HG02885 (cell line): Measurements from ENCODE around the gene DIPK1B.
"Not testable (repeated sequence)": the region's sequence is repeated elsewhere in the genome, so short reads cannot be mapped to it uniquely, and the experiment has no call there.

ENCODE experiments used
- ATAC-seq: cut with Tn5 transposase; IDR thresholded peaks from one replicate; pipeline ENCODE4 v1.9.1; 2021; ENCODE audit warnings: mild to moderate bottlenecking; ENCODE audit not compliant: unreplicated experiment, poor library complexity

The DIPK1B gene

DNA sequence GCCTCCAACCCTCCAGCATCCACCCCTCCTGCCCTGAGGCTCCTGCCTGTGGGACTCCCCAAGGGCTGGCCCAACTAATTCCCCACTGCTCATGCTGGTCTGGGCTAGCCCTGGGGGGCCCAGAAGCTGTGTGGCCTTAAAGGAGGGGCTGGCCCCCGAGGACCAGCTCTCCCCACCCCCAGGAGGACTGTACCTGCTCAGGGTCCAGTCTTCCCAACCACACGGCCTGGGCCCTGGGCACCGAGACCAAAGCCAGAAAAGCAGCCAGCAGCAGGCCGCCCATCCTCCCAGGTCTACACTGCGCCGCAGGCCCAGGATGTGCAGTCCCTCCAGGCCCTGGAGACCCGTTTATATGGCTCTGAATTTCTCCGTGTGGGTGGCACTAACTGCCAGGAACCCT is 35.8 kb downstream of the DIPK1B start, which contains the start of gene LCN6:
TSS of gene LCN6 (minus strand) at position 325 of the 400 bp plus-strand sequence. CDS start at position 283, 42 bp downstream.
- ATAC-seq, result no peak

DNA sequence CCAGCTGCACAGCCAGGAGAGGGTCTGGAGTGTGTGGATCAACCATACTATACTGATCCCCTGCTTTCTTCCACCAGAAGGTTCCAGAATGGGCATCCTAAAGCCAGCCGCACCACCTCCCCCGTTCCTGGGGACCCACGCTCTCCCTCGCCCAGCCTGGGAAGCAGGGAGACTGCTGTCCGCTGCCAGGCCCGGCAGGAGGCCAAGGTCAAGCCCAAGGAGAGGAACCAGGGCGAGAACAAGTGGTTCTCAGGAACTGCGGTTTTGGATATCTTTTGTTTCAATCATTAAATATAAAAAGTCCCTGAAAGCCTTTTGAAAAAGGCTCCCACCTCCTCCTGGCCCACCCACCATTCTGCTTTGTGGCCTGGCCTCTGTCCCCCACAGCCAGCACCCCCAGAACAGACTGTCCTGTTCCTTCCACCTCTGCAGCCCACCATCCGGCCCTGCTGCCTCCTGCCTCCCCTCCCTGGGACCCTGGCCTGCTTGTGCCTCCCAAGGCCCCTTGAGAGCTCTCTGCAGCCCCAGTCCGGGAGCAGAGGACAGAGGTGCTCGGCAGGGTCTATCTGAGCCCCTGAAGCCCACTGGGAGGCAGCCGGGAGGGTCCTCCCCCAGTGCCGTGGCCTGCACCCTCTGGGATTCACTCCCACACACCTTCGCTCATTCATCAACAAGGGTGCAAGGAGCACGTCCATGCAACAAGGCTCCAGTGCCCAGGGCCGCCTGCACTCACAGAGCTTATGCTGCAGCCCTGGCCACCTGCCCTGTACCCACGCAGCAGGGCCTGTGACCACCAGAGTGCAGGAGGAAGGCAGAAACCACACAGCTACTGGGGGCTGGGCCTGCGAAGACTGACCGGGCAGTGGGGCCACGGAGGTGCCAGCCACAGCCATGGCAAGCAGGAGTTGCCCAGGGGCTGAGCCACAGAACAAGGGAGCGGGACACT is 36.6 kb downstream of the DIPK1B start:
- no peak for ATAC-seq

DNA sequence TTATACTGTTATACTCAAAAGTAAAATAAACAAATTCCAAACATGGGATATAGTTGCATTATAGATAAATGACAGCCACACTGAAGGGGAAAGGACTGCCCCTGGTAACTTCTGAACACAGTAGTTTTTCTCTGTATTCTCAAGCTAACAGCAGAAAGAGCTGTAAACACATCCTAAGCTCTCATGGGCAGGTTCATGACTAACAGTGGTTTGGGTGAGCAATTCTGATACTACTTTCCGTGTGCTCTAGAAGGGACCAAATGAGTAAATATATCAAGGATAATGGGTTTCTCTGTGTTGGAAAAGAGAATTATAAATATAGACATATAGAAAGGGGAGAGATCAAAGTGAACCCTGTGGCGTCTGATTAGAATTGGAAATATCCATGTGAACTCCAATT is 38.2 kb downstream of the DIPK1B start:
- ATAC-seq, result no peak

DNA sequence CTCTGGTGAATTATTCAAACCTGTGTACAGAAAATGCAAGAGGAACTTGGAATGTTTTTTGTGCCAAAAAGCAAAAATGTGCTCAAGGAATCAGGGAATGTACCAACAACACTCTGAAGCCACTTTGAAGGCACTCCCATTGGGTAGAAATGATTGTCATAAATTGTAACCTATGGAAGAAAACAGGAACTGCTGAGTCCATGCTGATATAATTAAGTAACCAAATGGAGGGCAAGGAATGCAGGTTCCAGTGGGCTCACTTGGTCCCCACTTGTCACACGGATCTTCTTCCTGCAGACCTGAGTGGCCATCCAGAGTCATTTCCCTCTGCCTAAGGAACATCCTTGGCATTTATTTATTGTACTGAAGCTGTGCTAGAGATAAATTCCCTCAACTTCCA is 38.9 kb downstream of the DIPK1B start:
- ATAC-seq, result no peak

DNA sequence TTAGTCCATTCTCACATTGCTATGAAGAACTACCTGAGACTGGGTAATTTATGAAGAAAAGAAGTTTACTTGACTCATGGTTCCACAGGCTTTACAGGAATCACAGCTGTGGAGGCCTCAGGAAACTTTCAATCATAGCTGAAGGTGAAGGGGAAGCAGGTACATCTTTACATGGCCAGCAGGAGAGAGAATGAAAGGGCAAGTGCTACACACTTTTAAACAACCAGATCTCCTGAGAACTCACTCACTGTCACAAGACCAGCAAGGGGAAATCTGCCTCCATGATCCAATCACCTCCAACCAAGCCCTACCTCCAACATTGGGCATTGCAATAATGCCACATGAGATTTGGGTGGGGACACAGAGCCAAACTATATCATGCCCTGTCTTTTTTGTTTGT is 39.4 kb downstream of the DIPK1B start:
- ATAC-seq, result no peak

DNA sequence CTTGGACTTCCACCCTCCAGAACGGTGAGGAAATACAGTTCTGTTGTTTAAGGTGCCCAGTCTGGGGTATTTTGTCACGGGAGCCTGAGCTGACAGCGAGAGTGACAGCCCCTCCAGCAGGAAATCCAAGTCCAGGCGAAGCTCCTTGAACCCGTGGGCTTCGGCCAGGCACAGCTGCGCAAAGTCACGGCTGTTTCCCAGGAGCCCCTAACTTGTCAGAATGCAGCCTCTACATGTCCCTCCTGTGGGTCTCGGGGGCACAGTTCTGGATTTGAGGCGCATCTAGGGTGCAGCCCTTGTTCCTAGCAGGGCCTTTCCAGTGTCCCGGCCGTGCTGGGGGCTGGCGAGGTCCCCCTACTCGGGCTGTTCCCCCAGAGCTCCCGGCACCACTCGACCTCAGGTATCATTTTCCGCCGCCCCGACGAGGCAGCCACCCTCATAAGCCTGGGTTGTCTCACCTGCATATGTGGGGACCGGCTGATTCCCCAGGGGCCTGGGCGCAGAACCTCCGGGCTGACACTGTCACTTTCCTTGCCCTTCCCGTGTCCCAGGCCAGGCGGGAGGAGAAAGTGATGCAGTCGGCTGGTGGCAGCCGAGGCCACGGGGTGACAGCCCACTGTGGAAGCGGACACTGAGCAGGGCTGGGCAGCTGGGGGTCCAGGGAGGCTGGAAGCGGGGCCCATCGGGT is 41.1 kb downstream of the DIPK1B start:
- no peak for ATAC-seq

DNA sequence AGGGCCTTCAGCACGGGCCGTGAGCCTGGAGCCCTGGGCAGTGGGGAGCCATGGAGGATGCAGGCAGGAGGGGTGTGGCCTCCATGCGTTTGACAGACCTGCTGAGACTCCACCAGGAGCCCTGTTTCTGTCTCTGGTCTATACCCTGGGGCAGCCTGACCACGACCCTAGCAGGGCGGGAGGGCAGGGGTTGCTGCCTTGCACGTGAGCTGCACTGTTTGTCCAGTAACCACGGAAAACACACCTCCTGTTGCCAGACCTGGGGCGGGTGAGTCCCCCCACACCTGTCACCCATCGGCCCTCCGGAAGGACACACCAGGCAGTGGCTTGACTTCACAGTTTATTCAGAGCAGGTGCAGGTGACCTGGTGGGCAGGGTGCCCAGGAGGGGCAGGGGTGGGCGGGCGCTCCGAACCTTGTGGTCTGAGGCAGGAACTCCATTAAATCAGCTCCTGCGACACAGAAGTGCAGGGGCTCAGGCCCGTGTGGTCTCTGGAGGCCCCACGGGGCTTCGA is 41.7 kb downstream of the DIPK1B start:
- no peak for ATAC-seq

DNA sequence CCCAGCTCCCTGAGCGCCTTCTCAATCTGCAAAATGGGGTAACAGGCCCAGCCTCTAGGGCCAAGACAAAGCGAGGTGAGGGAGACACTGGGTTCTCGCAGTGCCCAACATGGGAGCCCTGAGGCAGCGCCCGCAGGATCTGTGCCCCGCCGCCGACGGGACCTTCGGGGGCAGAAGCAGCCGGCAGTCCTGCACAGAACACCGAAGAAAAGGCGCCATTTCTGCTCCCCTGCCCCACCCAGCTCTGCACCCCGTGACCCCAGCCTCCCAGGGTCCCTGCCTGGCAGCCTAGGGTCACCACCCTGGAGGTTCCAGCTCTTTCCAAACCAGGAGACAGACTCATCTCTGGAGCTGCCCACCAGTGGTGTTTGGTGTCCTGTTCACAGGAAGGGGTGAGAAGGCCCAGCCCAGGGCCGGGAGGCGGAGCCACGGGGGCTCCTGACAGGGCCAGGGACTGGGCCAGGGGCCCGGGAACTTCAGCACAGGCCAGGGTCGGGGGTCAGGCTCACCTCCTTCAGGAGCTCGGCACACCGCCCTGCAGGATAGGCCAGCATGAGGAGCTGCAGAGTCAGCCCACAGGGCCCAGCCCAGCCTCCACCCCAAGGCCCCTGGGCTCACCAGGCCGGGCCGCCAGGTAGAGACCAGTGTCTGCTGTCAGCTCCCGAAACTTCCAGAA is 42.4 kb downstream of the DIPK1B start:
- no peak for ATAC-seq

DNA sequence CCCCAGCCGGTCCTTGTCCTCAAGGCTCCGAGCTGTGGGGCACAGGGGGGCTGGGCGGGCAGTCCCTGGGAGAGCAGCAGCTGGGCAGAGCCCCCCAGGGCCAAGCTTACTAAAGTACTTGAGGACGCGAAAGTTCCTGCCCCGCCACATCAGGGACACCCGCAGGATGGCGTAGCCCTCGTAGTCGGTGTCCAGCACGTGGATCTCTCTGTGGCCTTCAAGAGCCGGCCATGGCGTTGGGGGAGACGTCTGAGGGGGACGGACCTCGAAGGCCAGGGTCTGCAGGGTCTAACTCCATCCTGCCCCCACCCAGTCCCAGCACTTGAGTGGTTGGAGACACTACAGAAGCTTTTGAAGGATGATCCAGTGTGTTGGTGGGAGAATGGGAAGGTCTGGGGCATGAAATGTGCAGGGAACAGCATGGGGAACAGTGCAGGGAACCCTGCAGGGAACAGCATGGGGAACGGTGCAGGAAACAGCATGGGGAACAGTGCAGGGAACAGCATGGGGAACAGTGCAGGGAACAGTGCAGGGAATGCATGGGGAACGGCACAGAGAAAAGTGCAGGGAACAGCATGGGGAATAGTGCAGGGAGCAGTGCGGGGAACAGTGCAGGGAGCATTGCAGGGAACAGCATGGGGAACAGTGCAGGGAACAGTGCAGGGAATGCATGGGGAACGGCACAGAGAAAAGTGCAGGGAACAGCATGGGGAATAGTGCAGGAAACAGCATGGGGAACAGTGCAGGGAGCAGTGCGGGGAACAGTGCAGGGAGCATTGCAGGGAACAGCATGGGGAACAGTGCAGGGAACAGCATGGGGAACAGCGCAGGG is 43.1 kb downstream of the DIPK1B start:
- ATAC-seq, result not testable (repeated sequence)

DNA sequence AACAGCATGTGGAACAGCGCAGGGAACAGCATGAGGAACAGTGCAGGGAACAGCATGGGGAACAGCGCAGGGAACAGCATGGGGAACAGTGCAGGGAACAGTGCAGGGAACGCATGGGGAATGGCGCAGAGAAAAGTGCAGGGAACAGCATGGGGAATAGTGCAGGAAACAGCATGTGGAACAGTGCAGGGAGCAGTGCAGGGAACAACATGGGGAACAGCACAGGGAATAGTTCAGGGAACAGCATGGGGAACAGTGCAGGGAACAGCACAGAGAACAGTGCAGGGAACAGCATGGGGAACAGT is 43.7 kb downstream of the DIPK1B start:
- no peak for ATAC-seq

DNA sequence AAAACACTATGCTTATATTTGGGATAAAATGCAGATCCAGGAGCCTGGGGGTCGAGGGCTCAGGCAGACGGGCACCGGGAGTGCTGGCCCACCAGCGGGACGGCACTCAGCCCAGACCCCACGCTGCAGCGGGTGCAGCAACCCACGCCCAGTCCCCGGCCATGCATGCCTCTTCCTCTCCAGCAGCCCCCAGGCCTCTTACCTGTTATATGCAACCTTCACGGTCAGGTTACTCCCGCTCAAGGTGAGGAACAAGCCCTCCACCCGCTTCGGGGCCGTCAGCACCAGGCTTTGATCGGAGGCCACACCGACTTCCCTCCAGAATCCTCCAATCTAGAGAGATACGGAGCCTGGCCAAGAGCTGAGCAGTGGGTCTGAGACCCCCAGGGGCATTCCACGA is 44.5 kb downstream of the DIPK1B start:
- ATAC-seq, result no peak

DNA sequence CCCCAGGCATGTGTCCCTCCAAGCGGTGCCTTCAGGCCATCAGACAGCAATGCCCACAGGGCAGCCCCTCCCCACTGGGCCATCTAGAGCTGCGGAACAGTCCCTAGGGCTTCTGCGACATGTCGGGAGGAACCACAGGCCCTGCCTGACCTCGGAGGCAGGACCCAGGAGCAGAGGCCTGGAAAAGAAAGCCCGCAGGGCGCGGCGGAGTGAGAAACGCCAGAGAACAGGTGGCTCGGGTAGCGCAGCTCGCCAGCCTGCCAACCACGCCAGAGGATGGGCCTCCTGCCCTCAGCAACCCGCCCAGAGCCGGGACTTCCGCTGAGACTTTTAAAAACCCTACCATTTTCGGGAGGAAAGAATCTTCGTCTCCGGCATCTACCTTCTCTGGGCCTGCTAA is 45.0 kb downstream of the DIPK1B start:
- no peak for ATAC-seq

DNA sequence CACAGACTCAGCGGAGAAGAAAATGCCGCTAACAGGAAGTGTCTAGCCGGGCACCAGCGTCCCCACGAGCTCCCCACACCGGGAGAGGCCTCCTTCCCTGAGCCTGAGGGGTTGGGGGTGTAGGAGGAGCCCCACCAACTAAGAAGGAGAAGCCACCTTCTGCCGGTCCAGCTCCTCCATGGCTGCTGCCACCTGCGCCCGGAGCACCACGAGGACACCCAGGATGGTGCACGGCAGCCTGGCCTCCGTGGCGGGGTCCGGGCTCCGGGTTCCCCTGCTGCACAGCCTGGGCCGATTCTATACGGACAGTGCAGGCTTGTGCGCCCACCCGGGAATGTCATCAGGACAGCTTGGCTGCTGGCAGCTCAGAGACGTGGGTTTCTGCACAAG is 45.4 kb downstream of the DIPK1B start:
- ATAC-seq, result no peak

DNA sequence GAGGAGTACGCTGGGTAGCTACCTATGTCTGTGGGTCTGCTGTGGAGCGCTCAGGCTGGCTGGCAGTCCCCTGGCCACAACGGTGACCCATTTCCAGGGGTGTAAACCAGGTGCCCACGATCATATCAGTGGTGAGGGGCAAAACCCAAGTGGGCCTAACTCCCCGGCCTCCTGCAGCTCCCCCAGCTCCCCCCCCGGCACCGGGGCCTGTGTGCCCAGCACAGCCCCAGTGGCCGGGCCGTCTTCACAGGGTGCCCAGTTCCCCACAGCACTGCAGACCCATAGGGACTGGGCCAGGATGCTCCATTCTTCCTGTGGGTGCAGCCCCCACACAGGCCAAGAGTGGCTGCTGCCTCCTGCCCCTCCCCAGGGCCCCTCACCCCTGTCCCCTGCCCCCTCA is 46.6 kb downstream of the DIPK1B start:
- ATAC-seq, result no peak

DNA sequence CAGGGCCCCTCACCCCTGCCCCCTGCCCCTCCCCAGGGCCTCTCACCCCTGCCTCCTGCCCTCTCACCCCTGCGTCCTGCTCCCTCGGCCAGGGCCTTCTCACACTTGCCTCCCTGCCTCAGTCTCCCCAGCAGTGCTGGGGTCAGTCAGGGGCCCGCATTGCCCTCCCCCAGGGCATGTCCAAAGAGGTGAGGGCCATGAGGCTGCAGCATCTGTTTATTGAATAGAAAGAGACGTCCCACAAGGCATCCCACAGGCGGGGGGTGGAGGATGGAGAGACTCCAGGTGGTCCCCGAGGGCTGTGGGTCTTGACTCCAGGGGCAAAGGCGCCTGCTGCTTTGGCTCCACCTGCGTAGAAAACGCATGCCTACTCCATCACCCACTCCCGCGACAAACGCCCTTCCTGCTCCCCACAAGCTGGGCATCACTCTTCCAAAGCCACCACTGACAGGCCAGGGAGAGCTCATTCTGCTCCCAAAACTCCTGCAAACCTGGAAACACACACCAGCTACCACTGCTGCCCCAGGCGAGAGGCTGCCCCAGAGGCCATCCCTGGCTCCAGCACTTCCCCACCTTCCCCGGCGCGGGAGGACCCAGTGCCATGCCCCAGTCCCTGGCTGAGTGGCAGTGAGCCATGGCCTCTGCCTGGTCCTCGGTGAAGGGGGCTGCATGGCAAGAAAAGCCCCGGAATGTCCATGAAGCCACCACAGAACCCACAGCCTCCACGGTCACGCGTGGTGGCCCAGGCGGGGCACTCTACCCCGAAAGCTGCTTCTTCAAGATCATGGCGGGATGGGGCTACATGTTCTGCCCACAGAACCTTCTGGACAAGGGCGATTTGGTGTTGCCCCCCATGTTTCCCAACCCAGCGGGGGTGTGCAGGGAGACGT is 47.3 kb downstream of the DIPK1B start:
- ATAC-seq, result no peak

DNA sequence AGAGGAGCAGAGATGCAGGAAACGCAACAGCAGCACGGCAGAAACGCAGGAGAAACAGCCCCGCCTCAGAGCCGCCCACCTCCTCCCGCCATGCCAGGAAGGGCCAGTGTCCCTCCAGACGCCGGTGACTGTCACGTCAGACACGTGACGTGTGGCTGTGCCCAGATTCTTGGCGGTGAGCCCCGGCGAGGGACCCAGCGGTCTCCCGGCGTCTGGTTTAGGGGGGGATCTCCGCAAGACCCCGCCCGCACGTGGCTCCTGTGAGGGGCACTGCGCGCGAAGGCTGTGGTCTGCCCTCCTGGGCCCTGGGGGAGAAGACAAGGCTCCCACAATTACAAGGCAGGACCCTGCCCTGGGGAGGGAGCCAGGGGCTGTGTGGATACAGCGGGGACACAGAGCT is 48.1 kb downstream of the DIPK1B start:
- ATAC-seq, result no peak

DNA sequence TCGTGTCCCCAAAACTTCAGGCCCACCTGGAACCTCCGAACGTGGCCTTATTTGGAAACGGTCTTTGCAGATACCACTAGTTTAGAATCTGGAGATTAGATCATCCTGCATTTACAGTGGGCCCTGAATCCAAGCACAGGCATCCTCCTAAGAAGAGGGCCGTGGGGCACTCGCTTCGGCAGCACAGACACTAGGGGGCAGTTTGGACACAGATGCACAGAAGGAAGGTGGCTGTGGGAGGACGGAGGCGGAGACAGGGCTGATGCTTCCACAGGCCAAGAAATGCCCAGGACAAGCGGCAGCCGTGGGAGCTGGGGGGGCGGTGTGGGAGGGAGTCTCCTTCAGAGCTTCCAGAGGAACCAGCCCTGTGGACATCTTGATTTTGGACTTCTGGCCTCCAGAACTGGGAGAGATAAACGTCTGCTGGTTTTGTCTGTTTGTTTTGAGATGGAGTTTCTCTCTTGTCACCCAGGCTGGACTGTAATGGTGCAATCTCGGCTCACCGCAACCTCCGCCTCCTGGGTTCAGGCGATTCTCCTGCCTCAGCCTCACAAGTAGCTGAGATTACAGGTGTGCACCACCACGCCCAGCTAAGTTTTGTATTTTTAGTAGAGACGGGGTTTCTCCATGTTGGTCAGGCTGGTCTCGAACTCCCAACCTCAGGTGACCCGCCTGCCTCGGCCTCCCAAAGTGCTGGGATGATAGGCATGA is 48.6 kb downstream of the DIPK1B start:
- not testable (repeated sequence) for ATAC-seq

DNA sequence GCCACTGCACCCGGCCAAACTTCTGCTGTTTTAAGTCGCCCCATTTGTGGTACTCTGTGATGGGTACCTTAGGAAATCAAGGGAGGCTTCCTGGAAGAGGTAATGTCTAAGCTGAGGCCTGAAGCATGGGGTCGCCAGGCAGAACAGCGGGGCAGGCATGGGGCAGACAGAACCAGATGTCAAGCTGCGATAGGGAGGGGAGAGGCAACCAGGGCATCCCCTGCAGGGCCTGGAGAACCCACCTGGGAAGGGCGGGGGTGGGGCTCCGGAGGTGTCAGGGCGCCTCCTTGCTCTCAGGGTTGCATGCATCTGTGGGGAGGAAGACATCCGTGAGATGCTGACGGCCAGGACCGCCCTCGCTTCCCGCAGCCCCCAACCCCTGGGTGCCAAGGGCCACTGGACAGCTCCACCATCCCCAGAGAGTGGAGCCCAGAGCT is 49.2 kb downstream of the DIPK1B start:
- ATAC-seq, result no peak
